OCI-M2 (cell line): Measurements from ENCODE around the gene ABCB11.

ENCODE experiments used
- DNase-seq: peaks from one replicate; lab custom pipeline; 2025; ENCODE audit not compliant: unreplicated experiment; lab: John Stamatoyannopoulos, UW

The ABCB11 gene

DNA sequence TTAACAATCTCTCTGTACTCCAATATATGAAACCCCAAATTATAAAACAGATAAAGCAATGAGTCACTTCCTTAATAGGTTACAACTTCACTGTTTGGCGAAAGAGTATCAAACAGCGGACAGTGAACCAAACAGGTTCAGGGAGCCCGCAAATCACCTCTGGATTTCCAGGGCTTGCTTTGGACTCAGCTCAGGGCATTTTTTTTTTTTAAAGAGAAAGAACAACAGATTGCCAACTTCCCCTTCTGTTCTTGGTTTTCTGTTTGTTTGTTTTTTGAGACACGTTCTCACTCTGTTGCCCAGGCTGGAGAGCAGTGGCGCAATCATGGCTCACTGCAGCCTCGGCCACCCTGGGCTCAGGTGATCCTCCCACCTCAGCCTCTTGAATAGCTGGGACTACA, 52.7 kb downstream of the ABCB11 start:
- no peak for DNase-seq

DNA sequence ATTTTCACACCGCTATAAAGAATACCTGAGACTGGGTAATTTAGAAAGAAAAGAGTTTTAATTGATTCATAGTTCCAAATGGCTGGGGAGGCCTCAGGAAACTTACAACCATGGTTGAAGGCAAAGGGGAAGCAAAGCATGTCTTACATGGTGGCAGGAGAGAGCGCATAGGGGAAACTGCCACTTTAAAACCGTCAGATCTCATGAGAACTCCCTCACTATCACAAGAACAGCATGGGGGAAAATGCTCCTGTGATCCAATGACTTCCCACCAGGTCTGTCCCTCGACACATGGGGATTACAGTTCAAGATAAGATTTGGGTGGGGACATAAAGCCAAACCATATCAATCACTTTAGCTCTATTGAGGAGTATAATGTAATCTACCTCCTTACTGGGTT, 53.5 kb downstream of the ABCB11 start:
- no peak for DNase-seq

DNA sequence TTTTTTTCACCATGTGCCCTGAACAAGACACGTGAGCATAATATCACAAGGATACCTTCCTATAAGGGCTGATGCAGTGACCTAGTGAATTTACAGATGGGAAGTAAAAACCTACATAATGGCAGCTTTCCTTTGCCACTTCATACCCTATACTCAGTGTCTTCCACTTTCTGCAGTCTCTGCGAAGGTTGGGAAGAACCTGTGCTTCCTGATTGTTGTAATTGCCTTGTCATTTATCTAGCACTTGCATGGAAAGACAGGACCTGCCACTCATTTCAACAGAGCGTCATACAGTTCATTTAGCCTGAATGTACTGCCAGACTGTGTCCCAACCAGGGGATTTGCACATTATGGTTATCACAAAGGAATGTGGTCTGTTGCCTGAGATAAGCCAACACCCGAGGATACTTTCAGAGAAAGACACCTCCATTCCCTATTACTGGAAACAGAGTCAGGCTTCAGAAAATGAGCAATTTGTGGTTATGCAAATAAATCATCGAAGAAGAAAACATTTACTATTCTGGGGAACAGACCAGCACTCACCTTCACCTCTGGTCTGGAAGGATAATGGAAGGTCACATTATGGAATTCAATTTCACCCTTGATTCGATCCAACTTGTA, 55.0 kb downstream of the ABCB11 start:
- peak; percentile 62 for DNase-seq

GRCh38 chr2:168974428-168974827, 56.7 kb downstream of the ABCB11 start:
- DNase-seq, result no peak

- DNase-seq, result no peak
Observed at GRCh38 chr2:168971261-168971660, 59.9 kb downstream of the ABCB11 start.

DNA sequence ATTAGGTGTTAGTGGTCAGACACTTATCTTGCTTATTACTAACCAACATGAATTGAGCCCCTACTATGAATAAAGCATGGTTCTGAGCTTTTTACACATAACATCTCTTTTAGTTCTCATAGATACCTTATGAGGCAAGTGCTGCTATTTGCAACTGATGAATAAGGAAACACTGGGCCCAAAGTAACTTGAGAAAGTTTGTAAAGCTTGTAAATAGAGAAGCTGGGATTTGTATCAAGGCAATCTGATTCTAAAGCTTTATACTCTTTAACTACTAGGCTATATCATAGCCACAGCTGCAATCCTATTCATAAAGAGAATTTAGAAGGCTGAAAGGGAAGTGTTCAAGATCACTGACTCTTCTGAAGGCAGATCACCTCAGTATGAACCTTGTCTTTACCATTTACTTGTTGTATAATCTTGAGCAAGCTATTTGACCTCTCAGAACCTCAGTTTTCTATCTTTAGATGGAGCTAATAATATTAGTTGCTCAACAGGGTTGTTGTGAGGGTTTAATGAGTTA, 60.4 kb downstream of the ABCB11 start:
- no peak for DNase-seq

GRCh38 chr2:168969865-168970264, 61.3 kb downstream of the ABCB11 start:
- DNase-seq, result no peak

DNA sequence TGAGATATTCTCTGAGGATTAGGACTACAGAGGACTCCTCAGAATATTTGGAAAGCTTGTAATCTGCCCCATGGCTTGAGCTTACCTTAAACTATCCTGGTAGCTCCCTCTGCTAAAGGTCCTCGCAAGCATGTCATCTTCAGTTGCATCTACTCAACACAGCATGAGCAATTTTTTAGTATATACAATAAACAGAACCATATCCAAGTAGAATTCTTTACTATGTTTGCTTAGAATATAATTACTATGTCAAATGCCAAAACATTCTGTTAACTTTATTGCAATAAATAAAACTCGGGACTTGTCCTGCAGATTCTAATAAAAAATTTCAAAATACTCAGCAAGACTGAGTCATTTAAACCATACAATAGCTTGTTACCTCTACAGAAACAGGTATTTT, 62.8 kb downstream of the ABCB11 start:
- no peak for DNase-seq

DNA sequence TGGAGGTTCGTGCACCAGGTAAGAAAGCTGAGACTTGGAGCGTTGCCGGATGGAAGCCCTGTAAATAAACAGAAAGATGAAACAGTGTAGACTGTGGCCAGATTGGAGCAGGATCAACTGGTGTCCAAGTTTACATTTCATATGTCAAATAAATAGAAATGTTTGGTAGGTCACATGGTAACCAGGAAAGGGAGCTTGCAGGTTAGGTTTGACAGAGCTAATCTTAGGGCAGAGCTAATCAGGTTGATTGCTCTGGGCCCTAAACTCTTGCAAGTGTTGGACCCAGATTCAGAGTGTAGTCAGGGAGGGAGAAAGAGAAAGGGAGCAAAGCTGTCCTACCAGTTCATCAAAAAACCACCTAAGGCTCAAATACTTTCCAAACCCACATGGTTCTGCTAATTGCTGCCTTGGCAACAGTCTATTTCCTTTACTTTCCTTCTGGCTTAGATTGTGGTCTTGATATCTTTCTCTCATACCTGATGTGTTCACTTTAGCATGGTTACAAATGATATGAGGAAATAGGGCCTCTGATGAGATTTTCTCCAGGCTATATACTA, 66.8 kb downstream of the ABCB11 start:
- no peak for DNase-seq

GRCh38 chr2:168962636-168963035, 68.5 kb downstream of the ABCB11 start:
- DNase-seq, result no peak

- peak; percentile 37 for DNase-seq
Observed at GRCh38 chr2:168961450-168962229, 69.5 kb downstream of the ABCB11 start.

- no peak for DNase-seq
Observed at GRCh38 chr2:168956392-168956791, 74.7 kb downstream of the ABCB11 start.

DNA sequence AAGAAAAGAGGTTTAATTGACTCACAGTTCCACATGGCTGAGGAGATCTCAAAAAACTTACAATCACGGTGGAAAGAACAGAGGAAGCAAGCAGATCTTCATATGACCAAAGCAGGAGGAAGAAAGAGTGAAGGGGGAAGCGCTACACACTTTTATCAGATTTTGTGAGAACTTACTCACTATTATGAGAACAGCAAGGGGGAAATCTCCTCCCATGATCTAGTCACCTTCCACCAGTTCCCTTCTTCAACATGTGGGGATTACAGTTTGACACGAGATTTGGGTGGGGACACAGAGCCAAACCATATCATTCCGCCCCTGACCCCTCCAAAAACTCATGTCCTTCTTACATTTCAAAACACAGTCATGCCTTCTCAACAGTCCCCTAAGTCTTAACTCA, 75.8 kb downstream of the ABCB11 start:
- no peak for DNase-seq

DNA sequence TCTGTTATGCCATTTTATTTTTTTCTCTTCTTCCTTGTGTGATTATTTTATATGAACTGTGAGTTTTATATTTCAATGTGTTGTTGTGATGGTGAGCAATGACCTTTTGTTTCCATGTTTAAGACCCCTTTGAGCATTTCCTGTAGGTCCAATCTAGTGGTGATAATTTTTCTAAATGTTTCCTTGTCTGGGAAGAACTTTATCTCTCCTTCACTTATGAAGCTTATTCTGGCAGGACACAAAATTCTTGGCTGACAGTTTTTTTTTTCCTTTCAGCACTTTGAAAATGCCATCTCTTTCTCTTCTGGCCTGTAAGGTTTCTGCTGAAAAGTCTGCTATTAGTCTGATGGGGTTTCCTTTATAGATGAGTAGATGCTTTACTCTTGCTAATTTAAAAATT, 76.9 kb downstream of the ABCB11 start:
- no peak for DNase-seq

- no peak for DNase-seq
Observed at GRCh38 chr2:168952424-168952823, 78.7 kb downstream of the ABCB11 start.

GRCh38 chr2:168951871-168952270, 79.3 kb downstream of the ABCB11 start:
- DNase-seq, result no peak

GRCh38 chr2:168949324-168949723, 81.8 kb downstream of the ABCB11 start:
- DNase-seq, result no peak

GRCh38 chr2:168948621-168949212, 82.4 kb downstream of the ABCB11 start:
- no peak for DNase-seq

DNA sequence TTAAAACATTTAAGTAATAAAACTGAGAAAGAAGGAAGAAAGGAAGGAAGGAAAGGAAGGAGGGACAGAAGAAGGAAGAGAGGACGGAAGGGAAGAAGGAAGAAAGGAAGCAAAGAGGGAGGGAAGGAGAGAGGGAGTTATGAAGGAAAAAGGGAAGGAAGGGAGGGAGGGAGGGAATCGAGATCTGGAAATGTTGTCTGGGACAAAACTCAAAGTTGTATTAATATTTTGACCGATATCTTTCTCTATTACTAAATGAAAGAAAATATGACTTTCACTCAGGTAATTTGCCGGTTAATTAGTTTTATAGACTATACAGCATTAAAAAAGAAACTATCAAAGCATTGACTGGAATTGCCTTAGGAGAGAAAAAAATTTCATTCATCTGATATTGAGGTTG, 85.6 kb downstream of the ABCB11 start:
- no peak for DNase-seq

DNA sequence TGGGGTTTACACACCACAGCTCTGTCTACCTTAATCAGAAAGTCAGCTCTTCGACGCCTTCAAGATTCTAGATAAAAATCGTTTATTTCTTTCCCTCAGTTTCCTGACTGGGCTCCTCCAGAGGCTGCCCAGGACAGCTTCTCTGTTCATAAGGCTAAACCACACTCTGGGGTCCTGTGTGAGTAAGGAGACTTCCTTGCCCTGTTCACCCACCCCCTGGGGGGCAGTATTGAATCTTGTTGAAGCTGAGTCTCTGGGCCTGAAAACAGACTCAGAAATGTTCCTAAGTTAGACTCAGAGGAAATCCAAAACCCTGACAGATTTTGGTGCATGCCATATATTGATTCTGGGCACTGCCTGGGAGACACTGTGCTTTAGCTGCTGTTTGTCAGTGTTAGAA, 87.1 kb downstream of the ABCB11 start:
- DNase-seq, result no peak

DNA sequence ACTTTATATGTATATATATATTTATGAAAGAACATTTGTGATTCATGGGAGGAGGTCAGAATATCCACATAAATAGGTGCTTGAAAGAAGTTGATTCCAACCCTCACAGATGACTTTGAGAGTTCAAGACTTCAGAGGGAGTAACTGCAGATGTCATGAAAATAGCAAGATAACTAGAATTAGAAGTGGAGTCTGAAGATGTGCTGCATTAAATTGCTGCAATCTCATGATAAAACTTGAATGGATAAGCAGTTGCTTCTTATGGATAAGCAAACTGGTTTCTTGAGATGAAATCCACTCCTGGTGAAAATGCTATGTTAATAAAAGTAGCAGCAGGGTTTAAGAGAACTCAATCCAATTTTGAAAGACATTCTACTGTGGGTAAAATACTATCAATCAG, 89.8 kb downstream of the ABCB11 start:
- no peak for DNase-seq

DNA sequence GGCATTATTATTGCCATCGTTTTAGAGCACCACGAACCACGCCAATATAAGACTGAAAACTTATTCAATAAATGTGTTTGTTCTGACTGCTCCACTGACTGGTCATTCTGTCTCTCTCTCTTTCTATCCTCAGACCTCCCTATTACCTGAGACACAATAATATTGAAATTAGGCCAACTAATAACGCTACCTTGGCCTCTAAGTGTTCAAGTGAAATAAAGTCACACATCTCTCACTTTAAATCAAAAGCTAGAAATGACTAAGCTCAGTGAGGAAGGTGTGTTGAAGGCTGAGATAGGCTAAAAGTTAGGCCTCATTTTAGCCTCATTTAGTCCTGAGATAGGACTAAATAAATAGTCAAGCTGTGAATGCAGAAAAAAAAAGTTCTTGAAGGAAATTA, 91.2 kb downstream of the ABCB11 start:
- no peak for DNase-seq
